ENCODE data around the gene RBFOX2. TPM values are rescaled to one million over a fixed set of nuclear protein-coding genes. Genes with fewer than 3 reads are reported as not detected.
"Not testable (repeated sequence)": the region's sequence is repeated elsewhere in the genome, so short reads cannot be mapped to it uniquely, and the experiment has no call there.

RBFOX2 gene
- total RNA-seq, 1 donor from 2014 or later, result 164 TPM

- TF ChIP-seq CTCF (conservative IDR thresholded peaks at IDR 0.05), result no peak
- Mint-ChIP-seq H3K4me3 (no peak overlapping the region), H3K27me3 (no peaks in the 10 kb centered on the region), H3K4me1 (ENCODE audit: unreplicated experiment) (peaks cover 17% of the 10 kb centered on the region), H3K36me3 (peaks cover 20% of the 10 kb centered on the region), H3K9me3 (no peaks in the 10 kb centered on the region), H3K27ac (peak overlapping the region; percentile 72)
- no peak for DNase-seq (ENCODE audit: extremely low spot score, unreplicated experiment)
These were observed 236.1 kb downstream of the RBFOX2 start for GRCh38 chr22:35792506-35792905.

GRCh38 chr22:35791788-35792187 is 236.8 kb downstream of the RBFOX2 start:
- Mint-ChIP-seq H3K36me3 (peaks cover 20% of the 10 kb centered on the region), H3K4me1 (ENCODE audit: unreplicated experiment) (peaks cover 17% of the 10 kb centered on the region)
- not testable (repeated sequence) for H3K27me3 Mint-ChIP-seq; H3K27ac Mint-ChIP-seq; DNase-seq (ENCODE audit: extremely low spot score, unreplicated experiment); H3K9me3 Mint-ChIP-seq; H3K4me3 Mint-ChIP-seq

- no peak for TF ChIP-seq CTCF (conservative IDR thresholded peaks at IDR 0.05)
- H3K4me1 Mint-ChIP-seq (ENCODE audit: unreplicated experiment), result peaks cover 32% of the 10 kb centered on the region
- no peak overlapping the region for H3K27ac Mint-ChIP-seq
- no peaks in the 10 kb centered on the region for H3K27me3 Mint-ChIP-seq
- DNase-seq (ENCODE audit: extremely low spot score, unreplicated experiment), result no peak
- H3K9me3 Mint-ChIP-seq, result no peaks in the 10 kb centered on the region
- peaks cover 34% of the 10 kb centered on the region for H3K36me3 Mint-ChIP-seq
- no peak overlapping the region for H3K4me3 Mint-ChIP-seq
These were observed 243.3 kb downstream of the RBFOX2 start for GRCh38 chr22:35785181-35785923.

- Mint-ChIP-seq H3K27me3 (no peaks in the 10 kb centered on the region), H3K27ac (no peak overlapping the region), H3K36me3 (peaks cover 34% of the 10 kb centered on the region), H3K4me3 (no peak overlapping the region), H3K4me1 (ENCODE audit: unreplicated experiment) (peaks cover 33% of the 10 kb centered on the region), H3K9me3 (no peaks in the 10 kb centered on the region)
- no peak for TF ChIP-seq CTCF (conservative IDR thresholded peaks at IDR 0.05)
- no peak for DNase-seq (ENCODE audit: extremely low spot score, unreplicated experiment)
These were observed 244.0 kb downstream of the RBFOX2 start for GRCh38 chr22:35784633-35785032.

- Mint-ChIP-seq H3K4me3 (peak overlapping the region; percentile 28), H3K9me3 (no peaks in the 10 kb centered on the region), H3K27ac (peak overlapping the region; percentile 46), H3K27me3 (no peaks in the 10 kb centered on the region), H3K4me1 (ENCODE audit: unreplicated experiment) (peaks cover 34% of the 10 kb centered on the region), H3K36me3 (peaks cover 31% of the 10 kb centered on the region)
- no peak for TF ChIP-seq CTCF (conservative IDR thresholded peaks at IDR 0.05)
- no peak for DNase-seq (ENCODE audit: extremely low spot score, unreplicated experiment)
These were observed 244.5 kb downstream of the RBFOX2 start for GRCh38 chr22:35783943-35784614.

- Mint-ChIP-seq H3K4me1 (ENCODE audit: unreplicated experiment) (peaks cover 28% of the 10 kb centered on the region), H3K4me3 (no peak overlapping the region), H3K9me3 (no peaks in the 10 kb centered on the region), H3K27me3 (no peaks in the 10 kb centered on the region), H3K36me3 (peaks cover 24% of the 10 kb centered on the region), H3K27ac (no peak overlapping the region)
- no peak for TF ChIP-seq CTCF (conservative IDR thresholded peaks at IDR 0.05)
- DNase-seq (ENCODE audit: extremely low spot score, unreplicated experiment), result no peak
These were observed 246.1 kb downstream of the RBFOX2 start for GRCh38 chr22:35782504-35782903.
